ENCODE data around the gene CLSTN2.

DNA sequence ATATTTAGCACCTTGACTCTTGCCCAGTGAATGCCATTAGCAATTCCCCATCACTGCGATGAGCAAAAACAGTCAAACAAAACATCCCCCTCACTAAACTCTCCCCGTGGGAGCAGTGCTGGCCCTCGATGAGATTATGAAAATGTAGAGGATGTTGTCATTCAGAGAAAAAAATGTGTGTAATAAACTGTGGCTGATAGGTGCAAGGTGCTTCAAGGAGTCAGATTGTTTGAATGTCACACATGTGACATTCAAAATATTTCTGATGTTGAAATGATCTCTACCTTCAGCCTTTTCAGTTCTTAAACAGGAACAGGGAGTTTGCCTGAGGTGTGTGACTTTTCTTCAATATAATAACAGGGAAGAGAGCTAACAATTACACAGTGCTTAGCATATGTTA, 461.1 kb downstream of the CLSTN2 start:
- TF ChIP-seq CTCF (IDR thresholded peaks at IDR 0.05; ENCODE audit: control extremely low read depth in 1 of 3, insufficient read depth in 1 of 3, low read depth in 1 of 3, low read length in 3 of 3), result no peak
- no peak for TF ChIP-seq ASH2L (IDR thresholded peaks at IDR 0.05; ENCODE audit: low read length)
- no peak for TF ChIP-seq EZH2 (IDR thresholded peaks at IDR 0.05; ENCODE audit: low read depth, low read length, severe bottlenecking)
- no peak for TF ChIP-seq ATF2 (IDR thresholded peaks at IDR 0.05; ENCODE audit: low read length)
- TF ChIP-seq, protein P1, sequence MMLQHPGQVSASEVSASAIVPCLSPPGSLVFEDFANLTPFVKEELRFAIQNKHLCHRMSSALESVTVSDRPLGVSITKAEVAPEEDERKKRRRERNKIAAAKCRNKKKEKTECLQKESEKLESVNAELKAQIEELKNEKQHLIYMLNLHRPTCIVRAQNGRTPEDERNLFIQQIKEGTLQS (IDR thresholded peaks at IDR 0.05; ENCODE audit: insufficient read depth, low read depth, low read length), result no peak

All from H1 (cell line).